Right atrium auricular region (tissue), 2 donors: ENCODE data around the gene DPP6. TPM values are rescaled to one million over a fixed set of nuclear protein-coding genes. Genes with fewer than 3 reads are reported as not detected.

ENCODE experiments used
- DNase-seq: peaks from one replicate; pipeline ENCODE4 v3.0.0-alpha.2; 2019; ENCODE audit warnings: low spot score
- H3K27ac ChIP-seq, 2 donors: fragments of 200-600 bp; sonication (generic); 1 replicate in 1 of 2; 2 replicates in 1 of 2; pipeline ENCODE4 v1.5.1; 2016 to 2019
- H3K27me3 ChIP-seq, 2 donors: fragments of 200-600 bp; sonication (generic); one replicate each; pipeline versions ENCODE4 v1.5.1 to v1.6.0; 2017 to 2019
- H3K36me3 ChIP-seq: fragments of 200-600 bp; sonication (generic); one replicate; pipeline ENCODE4 v1.5.1; 2016
- H3K4me1 ChIP-seq, 2 donors: fragments of 200-600 bp; sonication (generic); one replicate each; pipeline versions ENCODE4 v1.5.1 to v1.6.0; 2017 to 2019
- H3K4me3 ChIP-seq, 2 donors: fragments of 200-600 bp; sonication (generic); 1 replicate in 1 of 2; 2 replicates in 1 of 2; pipeline ENCODE4 v1.5.1; 2017 to 2019; ENCODE audit warnings: mild to moderate bottlenecking in 1 of 2, moderate library complexity in 1 of 2
- H3K9me3 ChIP-seq, 2 donors: fragments of 200-600 bp; sonication (generic); one replicate each; pipeline ENCODE4 v1.5.1; 2019
- CTCF ChIP-seq, 2 donors: fragments of 200-600 bp; sonication (generic); IDR thresholded peaks; one replicate each; pipeline ENCODE4 v1.5.1; 2019; ENCODE audit warnings: antibody characterized with exemption in 2 of 2
- total RNA-seq, 2 donors: library from RNA; depleted of rRNA; stranded (reverse); fragments of >200 nt; gene quantifications; one replicate each; pipeline ENCODE4 v1.1.0, GENCODE V29; 2016

Gene DPP6
- total RNA-seq, 2 donors from 2014 or later, result 0.35 to 0.85 TPM

DNA sequence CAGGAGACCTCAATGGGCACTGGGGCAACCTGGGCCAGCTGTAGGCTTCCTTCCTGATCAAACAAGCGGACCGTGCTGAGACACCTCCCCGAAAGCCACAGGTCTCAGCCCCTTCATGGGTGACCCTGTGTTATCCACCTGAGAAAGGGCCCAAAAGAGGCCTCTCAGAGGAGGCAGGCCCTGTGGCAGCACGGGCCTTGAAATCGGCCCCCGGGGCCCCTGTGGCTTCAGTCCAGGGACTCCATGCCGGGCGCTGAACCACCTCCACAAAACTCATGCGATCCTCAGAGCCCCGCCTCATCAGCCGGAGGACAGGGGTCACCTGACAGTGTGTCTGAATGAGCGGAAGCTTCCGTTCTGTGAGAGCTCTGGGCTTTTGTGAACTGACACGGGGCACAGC, 643.6 kb downstream of the DPP6 start:
- H3K27ac ChIP-seq, result no peak overlapping the region
- no peaks in the 10 kb centered on the region for H3K36me3 ChIP-seq
- no peak for TF ChIP-seq CTCF (IDR thresholded peaks at IDR 0.05)
- no peaks in the 10 kb centered on the region for H3K27me3 ChIP-seq
- no peak overlapping the region for H3K4me3 ChIP-seq
- no peaks in the 10 kb centered on the region for H3K4me1 ChIP-seq
- no peaks in the 10 kb centered on the region for H3K9me3 ChIP-seq
- DNase-seq, result no peak

- TF ChIP-seq CTCF (IDR thresholded peaks at IDR 0.05), result no peak
- H3K4me3 ChIP-seq, result no peak overlapping the region
- no peak for DNase-seq
- no peaks in the 10 kb centered on the region for H3K4me1 ChIP-seq
- H3K27ac ChIP-seq, result no peak overlapping the region
- no peaks in the 10 kb centered on the region for H3K27me3 ChIP-seq
- no peaks in the 10 kb centered on the region for H3K9me3 ChIP-seq
- no peaks in the 10 kb centered on the region for H3K36me3 ChIP-seq
Observed at GRCh38 chr7:154696556-154696955, 644.4 kb downstream of the DPP6 start.

- Histone ChIP-seq H3K36me3 (no peaks in the 10 kb centered on the region), H3K27ac (no peak overlapping the region), H3K4me3 (no peak overlapping the region), H3K9me3 (peaks cover 0 to 7% of the 10 kb centered on the region in 2 donors), H3K27me3 (no peaks in the 10 kb centered on the region), H3K4me1 (no peaks in the 10 kb centered on the region)
- TF ChIP-seq CTCF (IDR thresholded peaks at IDR 0.05), result no peak
- DNase-seq, result no peak
Observed at GRCh38 chr7:154698726-154699291, 646.6 kb downstream of the DPP6 start.

DNA sequence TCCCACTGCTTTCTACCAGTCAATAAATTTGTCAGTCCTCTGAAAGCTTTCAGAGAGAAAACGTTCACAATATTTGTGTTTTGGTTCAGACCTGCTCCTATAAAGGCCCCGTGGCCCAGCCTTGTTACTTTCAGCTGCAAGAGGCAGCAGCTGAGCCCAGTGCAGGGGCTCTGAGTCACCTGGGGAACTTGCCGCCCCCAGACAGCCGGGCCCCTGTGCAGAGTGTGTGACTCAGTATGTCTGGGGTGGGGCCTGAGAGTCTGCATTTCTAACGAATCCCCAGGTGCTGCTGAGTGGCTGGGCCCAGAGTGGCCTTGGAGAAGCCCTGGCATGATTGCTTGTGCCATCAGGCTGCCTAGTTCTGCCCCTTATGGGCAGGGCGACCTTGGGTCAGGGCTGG, 647.2 kb downstream of the DPP6 start:
- H3K27me3 ChIP-seq, result no peaks in the 10 kb centered on the region
- no peaks in the 10 kb centered on the region for H3K36me3 ChIP-seq
- no peak for DNase-seq
- H3K9me3 ChIP-seq, result peaks cover 0 to 7% of the 10 kb centered on the region in 2 donors
- no peaks in the 10 kb centered on the region for H3K4me1 ChIP-seq
- H3K27ac ChIP-seq, result no peak overlapping the region
- no peak for TF ChIP-seq CTCF (IDR thresholded peaks at IDR 0.05)
- H3K4me3 ChIP-seq, result no peak overlapping the region

DNA sequence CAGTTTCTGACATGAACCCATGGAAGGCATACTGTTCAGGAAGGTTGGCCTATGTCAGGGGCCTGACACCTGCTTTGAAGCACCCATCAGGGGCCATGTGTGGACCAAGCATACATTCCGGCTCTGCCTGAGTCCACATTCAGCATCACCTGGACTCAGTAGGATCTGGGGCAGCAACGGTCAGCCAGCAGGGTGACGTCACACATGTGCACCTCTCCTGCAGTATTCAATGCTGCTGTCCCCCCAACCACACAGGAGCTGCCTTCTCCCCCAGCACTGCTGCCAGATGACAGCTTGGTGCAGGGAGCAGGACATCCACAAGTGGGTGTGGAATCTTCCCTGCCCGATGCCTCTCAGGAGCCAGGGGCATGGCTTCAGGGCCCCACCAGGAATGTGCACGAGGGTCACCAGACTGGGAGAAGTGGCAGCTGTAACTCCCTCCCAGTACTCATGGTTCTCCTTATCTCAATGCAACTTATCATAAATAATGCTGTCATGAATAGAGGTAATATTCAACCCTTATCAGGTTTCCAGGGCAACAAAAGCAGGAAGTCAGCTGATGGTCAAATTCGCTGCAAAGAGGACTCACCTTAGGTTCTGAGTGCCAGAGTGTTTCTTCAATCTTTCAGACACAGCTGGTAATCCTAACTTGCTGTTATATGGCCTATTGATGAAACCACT, 657.8 kb downstream of the DPP6 start:
- H3K27me3 ChIP-seq, result no peaks in the 10 kb centered on the region
- TF ChIP-seq CTCF (IDR thresholded peaks at IDR 0.05), result no peak
- H3K9me3 ChIP-seq, result peaks cover 3 to 5% of the 10 kb centered on the region in 2 donors
- no peak overlapping the region for H3K27ac ChIP-seq
- H3K36me3 ChIP-seq, result no peaks in the 10 kb centered on the region
- H3K4me1 ChIP-seq, result no peaks in the 10 kb centered on the region
- H3K4me3 ChIP-seq, result no peak overlapping the region
- no peak for DNase-seq

- Histone ChIP-seq H3K4me1 (no peaks in the 10 kb centered on the region), H3K4me3 (no peak overlapping the region), H3K27me3 (no peaks in the 10 kb centered on the region), H3K27ac (no peak overlapping the region), H3K9me3 (no peaks in the 10 kb centered on the region), H3K36me3 (no peaks in the 10 kb centered on the region)
- TF ChIP-seq CTCF (IDR thresholded peaks at IDR 0.05), result no peak
- DNase-seq, result no peak
Observed at GRCh38 chr7:154720016-154720415, 667.8 kb downstream of the DPP6 start.
